Endothelial cell of umbilical vein (primary cell): ENCODE results near the gene ZC3H6.

Experiments
- EZH2 ChIP-seq: IDR thresholded peaks from 2 replicates; pipeline ENCODE4 v1.6.1; 2012; ENCODE audit warnings: borderline replicate concordance, low read depth, mild to moderate bottlenecking, moderate library complexity, low read length, inconsistent platforms; ENCODE audit not compliant: severe bottlenecking
- GATA2 ChIP-seq: IDR thresholded peaks from 2 replicates; pipeline ENCODE4 v1.7.0; 2011; ENCODE audit warnings: low read depth, mild to moderate bottlenecking, moderate library complexity, mixed read lengths, low read length; ENCODE audit not compliant: insufficient read length, insufficient read depth
- JUN ChIP-seq: IDR thresholded peaks from 2 replicates; pipeline ENCODE4 v1.6.1; 2011; ENCODE audit warnings: borderline replicate concordance, low read depth; ENCODE audit not compliant: insufficient read length, insufficient read depth
- MYC ChIP-seq: IDR thresholded peaks from one replicate; pipeline ENCODE4 v1.6.1; 2011; ENCODE audit warnings: mild to moderate bottlenecking, low read depth, low read length
- POLR2A ChIP-seq: IDR thresholded peaks from 2 replicates; pipeline ENCODE4 v1.6.1; 2012; ENCODE audit warnings: low read depth, mild to moderate bottlenecking, control low read depth, low read length
- POLR2AphosphoS5 ChIP-seq: IDR thresholded peaks from 2 replicates; pipeline ENCODE4 v1.6.1; 2012; ENCODE audit warnings: low read depth, mild to moderate bottlenecking, control low read depth, low read length, moderate library complexity; ENCODE audit not compliant: insufficient read depth
- TF ChIP-seq, protein P1 (sequence below), 2 donors: IDR thresholded peaks; 1 replicate in 1 of 2; 2 replicates in 1 of 2; pipeline ENCODE4 v1.5.1; 2011; ENCODE audit warnings: low read length in 2 of 2, mild to moderate bottlenecking in 2 of 2, moderate library complexity in 2 of 2, control low read depth in 1 of 2, inconsistent platforms in 1 of 2, low read depth in 1 of 2; ENCODE audit not compliant: insufficient read depth in 1 of 2; ENCODE audit errors: extremely low read depth in 1 of 2
- TF ChIP-seq, protein P2 (sequence below): IDR thresholded peaks from 2 replicates; pipeline ENCODE4 v1.6.1; 2011; ENCODE audit not compliant: insufficient read depth, insufficient read length

DNA sequence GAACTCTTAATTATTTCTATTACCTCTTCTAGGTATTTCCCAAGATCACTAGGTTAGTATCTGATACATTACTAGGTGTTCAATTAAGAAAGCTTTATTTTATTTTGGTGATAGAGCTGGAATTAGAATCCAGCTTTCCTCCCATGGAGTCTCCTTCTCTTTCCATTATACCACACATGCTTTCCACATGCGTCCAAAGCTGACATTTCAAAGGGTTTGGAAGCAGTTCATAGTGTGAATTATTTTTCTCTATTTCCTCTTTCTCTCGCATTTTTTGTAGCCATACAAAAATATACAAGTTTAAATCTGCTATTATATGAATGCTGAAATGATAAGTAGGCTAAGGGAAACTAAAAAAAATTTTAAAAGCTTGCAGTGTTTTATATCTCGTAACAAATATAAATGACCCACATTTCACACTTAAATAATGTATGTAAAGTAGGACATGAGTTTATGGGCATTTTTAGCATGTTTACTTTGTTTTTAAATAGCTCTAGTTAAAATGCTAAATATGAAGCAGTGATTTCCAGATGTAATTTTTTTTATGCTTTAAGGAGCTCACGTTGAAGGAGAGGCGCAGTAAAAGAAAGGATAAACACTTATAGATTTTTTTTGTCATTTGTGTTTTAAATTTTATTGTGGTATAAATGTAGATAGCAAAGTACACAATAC is 20.1 kb downstream of the ZC3H6 start:
- no peak for TF ChIP-seq GATA2
- no peak for TF ChIP-seq POLR2A
- TF ChIP-seq, protein P1, sequence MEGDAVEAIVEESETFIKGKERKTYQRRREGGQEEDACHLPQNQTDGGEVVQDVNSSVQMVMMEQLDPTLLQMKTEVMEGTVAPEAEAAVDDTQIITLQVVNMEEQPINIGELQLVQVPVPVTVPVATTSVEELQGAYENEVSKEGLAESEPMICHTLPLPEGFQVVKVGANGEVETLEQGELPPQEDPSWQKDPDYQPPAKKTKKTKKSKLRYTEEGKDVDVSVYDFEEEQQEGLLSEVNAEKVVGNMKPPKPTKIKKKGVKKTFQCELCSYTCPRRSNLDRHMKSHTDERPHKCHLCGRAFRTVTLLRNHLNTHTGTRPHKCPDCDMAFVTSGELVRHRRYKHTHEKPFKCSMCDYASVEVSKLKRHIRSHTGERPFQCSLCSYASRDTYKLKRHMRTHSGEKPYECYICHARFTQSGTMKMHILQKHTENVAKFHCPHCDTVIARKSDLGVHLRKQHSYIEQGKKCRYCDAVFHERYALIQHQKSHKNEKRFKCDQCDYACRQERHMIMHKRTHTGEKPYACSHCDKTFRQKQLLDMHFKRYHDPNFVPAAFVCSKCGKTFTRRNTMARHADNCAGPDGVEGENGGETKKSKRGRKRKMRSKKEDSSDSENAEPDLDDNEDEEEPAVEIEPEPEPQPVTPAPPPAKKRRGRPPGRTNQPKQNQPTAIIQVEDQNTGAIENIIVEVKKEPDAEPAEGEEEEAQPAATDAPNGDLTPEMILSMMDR (IDR thresholded peaks at IDR 0.05; ENCODE audit: extremely low read depth in 1 of 2, insufficient read depth in 1 of 2, low read depth in 1 of 2, low read length in 2 of 2) = no peak
- TF ChIP-seq EZH2 = no peak
- no peak for TF ChIP-seq MYC
- TF ChIP-seq POLR2AphosphoS5 = no peak
- TF ChIP-seq JUN = no peak
- TF ChIP-seq, protein P2, sequence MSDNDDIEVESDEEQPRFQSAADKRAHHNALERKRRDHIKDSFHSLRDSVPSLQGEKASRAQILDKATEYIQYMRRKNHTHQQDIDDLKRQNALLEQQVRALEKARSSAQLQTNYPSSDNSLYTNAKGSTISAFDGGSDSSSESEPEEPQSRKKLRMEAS = no peak
